GM19025 (cell line): ENCODE results near the gene SHROOM3.
"Not testable (repeated sequence)": the region's sequence is repeated elsewhere in the genome, so short reads cannot be mapped to it uniquely, and the experiment has no call there.

ENCODE experiments used
- ATAC-seq: cut with Tn5 transposase; IDR thresholded peaks from one replicate; pipeline ENCODE4 v1.9.1; 2021; ENCODE audit warnings: mild to moderate bottlenecking, low read depth, moderate library complexity; ENCODE audit not compliant: unreplicated experiment

The SHROOM3 gene

GRCh38 chr4:76443376-76443775, 8.3 kb downstream of the SHROOM3 start:
- no peak for ATAC-seq

GRCh38 chr4:76445911-76446310, 10.9 kb downstream of the SHROOM3 start:
- ATAC-seq, result no peak

- ATAC-seq, result no peak
Measured at GRCh38 chr4:76447393-76447851, 12.4 kb downstream of the SHROOM3 start.

GRCh38 chr4:76448211-76448610, 13.2 kb downstream of the SHROOM3 start:
- ATAC-seq, result no peak

GRCh38 chr4:76449362-76449767, 14.3 kb downstream of the SHROOM3 start:
- ATAC-seq, result no peak

- ATAC-seq, result no peak
Measured at GRCh38 chr4:76449833-76450232, 14.8 kb downstream of the SHROOM3 start.

- no peak for ATAC-seq
Measured at GRCh38 chr4:76453232-76453631, 18.2 kb downstream of the SHROOM3 start.

GRCh38 chr4:76454073-76454472, 19.0 kb downstream of the SHROOM3 start:
- ATAC-seq, result not testable (repeated sequence)

- no peak for ATAC-seq
Measured at GRCh38 chr4:76457885-76458284, 22.9 kb downstream of the SHROOM3 start.

- ATAC-seq, result no peak
Measured at GRCh38 chr4:76458297-76458696, 23.3 kb downstream of the SHROOM3 start.

GRCh38 chr4:76458825-76459224, 23.8 kb downstream of the SHROOM3 start:
- no peak for ATAC-seq

GRCh38 chr4:76459291-76459723, 24.3 kb downstream of the SHROOM3 start:
- ATAC-seq, result no peak

GRCh38 chr4:76463568-76463967, 28.5 kb downstream of the SHROOM3 start:
- no peak for ATAC-seq

GRCh38 chr4:76470064-76470463, 35.0 kb downstream of the SHROOM3 start:
- ATAC-seq, result no peak

GRCh38 chr4:76470532-76470931, 35.5 kb downstream of the SHROOM3 start:
- no peak for ATAC-seq

- ATAC-seq, result no peak
Measured at GRCh38 chr4:76476571-76476970, 41.5 kb downstream of the SHROOM3 start.

GRCh38 chr4:76484654-76485053, 49.6 kb downstream of the SHROOM3 start:
- no peak for ATAC-seq

GRCh38 chr4:76485450-76485849, 50.4 kb downstream of the SHROOM3 start:
- ATAC-seq, result no peak

- ATAC-seq, result no peak
Measured at GRCh38 chr4:76486588-76487276, 51.7 kb downstream of the SHROOM3 start.

- no peak for ATAC-seq
Measured at GRCh38 chr4:76487621-76488020, 52.6 kb downstream of the SHROOM3 start.

- no peak for ATAC-seq
Measured at GRCh38 chr4:76488455-76488854, 53.4 kb downstream of the SHROOM3 start.

GRCh38 chr4:76488888-76489685, 54.1 kb downstream of the SHROOM3 start:
- no peak for ATAC-seq
